PC-3 (cell line): Measurements from ENCODE around the gene ITGB4. TPM values are rescaled to one million over a fixed set of nuclear protein-coding genes. Genes with fewer than 3 reads are reported as not detected.

ENCODE experiments used
- ATAC-seq: fragments of 200-7000 bp; cut with Tn5 transposase; 2 replicates; pipeline ENCODE4 v1.9.1; 2020; ENCODE audit warnings: mild to moderate bottlenecking, moderate library complexity
- BruUV-seq: library from RNA; stranded (reverse); fragments of 400-500 nt; replicated peaks from 2 replicates; lab custom pipeline; 2021; lab: Mats Ljungman, UMichigan
- CTCF ChIA-PET: fragments of 300-600 bp; sonication (Branson Sonifier 250); formaldehyde crosslinking; loops from one replicate; lab custom pipeline; 2022; ENCODE audit warnings: antibody characterized with exemption; lab: Charles Lee
- POLR2A ChIA-PET: fragments of 300-600 bp; sonication (Branson Sonifier 250); formaldehyde crosslinking; loops from one replicate; lab custom pipeline; 2022; ENCODE audit warnings: antibody characterized with exemption; ENCODE audit not compliant: unreplicated experiment; lab: Charles Lee
- DNase-seq: peaks from one replicate; pipeline ENCODE4 v3.0.0-alpha.2; 2015
- H2AFZ ChIP-seq: fragments of 300-600 bp; sonication (generic); 2 replicates; pipeline ENCODE4 v1.6.0; 2016; ENCODE audit warnings: antibody characterized with exemption, low read length
- H3F3A ChIP-seq: fragments of 300-600 bp; sonication (generic); one replicate; pipeline ENCODE4 v1.6.0; 2017; ENCODE audit warnings: antibody characterized with exemption, low read length, control low read depth, mild to moderate bottlenecking; ENCODE audit not compliant: unreplicated experiment
- H3K27ac ChIP-seq: fragments of 300-600 bp; sonication (generic); 2 replicates; pipeline ENCODE4 v1.5.1; 2016; ENCODE audit warnings: mild to moderate bottlenecking, low read length
- H3K27me3 ChIP-seq: fragments of 300-600 bp; sonication (generic); 2 replicates; pipeline ENCODE4 v1.6.1; 2016; ENCODE audit warnings: low read length, mixed read lengths
- H3K36me3 ChIP-seq: fragments of 300-600 bp; sonication (generic); 2 replicates; pipeline ENCODE4 v1.6.1; 2016; ENCODE audit warnings: low read depth, mixed run types, low read length, mixed read lengths
- H3K4me1 ChIP-seq: fragments of 300-600 bp; sonication (generic); 2 replicates; pipeline ENCODE4 v1.5.1; 2016; ENCODE audit warnings: low read length; ENCODE audit not compliant: insufficient read depth
- H3K4me2 ChIP-seq: fragments of 300-600 bp; sonication (generic); 2 replicates; pipeline ENCODE4 v1.6.0; 2016; ENCODE audit warnings: low read length
- H3K4me3 ChIP-seq: fragments of 300-600 bp; sonication (generic); 2 replicates; pipeline ENCODE4 v1.5.1; 2016; ENCODE audit warnings: mild to moderate bottlenecking, low read length, mixed read lengths
- H3K79me2 ChIP-seq: fragments of 300-600 bp; sonication (generic); 2 replicates; pipeline ENCODE4 v1.6.1; 2017; ENCODE audit warnings: low read length, mixed read lengths
- H3K9ac ChIP-seq: fragments of 300-600 bp; sonication (generic); 2 replicates; pipeline ENCODE4 v1.6.0; 2016; ENCODE audit warnings: mild to moderate bottlenecking, low read length
- H3K9me2 ChIP-seq: fragments of 300-600 bp; sonication (generic); replicated peaks from 2 replicates; pipeline ENCODE4 v1.6.1; 2016; ENCODE audit warnings: mixed run types, low read length, mixed read lengths
- H3K9me3 ChIP-seq: fragments of 300-600 bp; sonication (generic); 2 replicates; pipeline ENCODE4 v1.6.1; 2016; ENCODE audit warnings: low read length, mixed read lengths
- H4K20me1 ChIP-seq: fragments of 300-600 bp; sonication (generic); 2 replicates; pipeline ENCODE4 v1.6.1; 2016; ENCODE audit warnings: low read length, mixed read lengths
- CTCF ChIP-seq: fragments of 300-600 bp; sonication (generic); conservative IDR thresholded peaks from 2 replicates; pipeline ENCODE4 v1.5.1; 2017; ENCODE audit warnings: antibody characterized with exemption, low read depth, mild to moderate bottlenecking, low read length
- EZH2 ChIP-seq: fragments of 300-600 bp; sonication (generic); IDR thresholded peaks from one replicate; pipeline ENCODE4 v1.6.1; 2017; ENCODE audit warnings: antibody characterized with exemption, mild to moderate bottlenecking, low read length; ENCODE audit not compliant: unreplicated experiment
- EZH2phosphoT487 ChIP-seq: fragments of 300-600 bp; sonication (generic); IDR thresholded peaks from 2 replicates; pipeline ENCODE4 v1.6.1; 2018; ENCODE audit warnings: mild to moderate bottlenecking, antibody characterized with exemption, low read length, borderline replicate concordance
- intact Hi-C: fragments of 100-400 bp; cut with micrococcal nuclease; formaldehyde crosslinking; loops from 2 replicates; pipeline ENCODE4 v1.9.0; 2023
- total RNA-seq: library from RNA; depleted of rRNA; stranded (reverse); fragments of >200 nt; gene quantifications from 2 replicates; pipeline ENCODE4 v1.2.3, GENCODE V29; 2014

The ITGB4 gene
- total RNA-seq, 1 experiment from 2014 or later, result 273 TPM

- Histone ChIP-seq H2AFZ (peak overlapping the region; percentile 80), H3K4me1 (peaks cover 49% of the 10 kb centered on the region), H3K9ac (peak overlapping the region; percentile 93), H4K20me1 (peaks cover 10% of the 10 kb centered on the region), H3F3A (peaks cover 12% of the 10 kb centered on the region), H3K27ac (peak overlapping the region; percentile 93), H3K79me2 (peaks cover 45% of the 10 kb centered on the region), H3K4me3 (peak overlapping the region; percentile 68), H3K9me2 (no peaks in the 10 kb centered on the region), H3K9me3 (no peaks in the 10 kb centered on the region), H3K36me3 (peaks cover 10% of the 10 kb centered on the region), H3K4me2 (peak overlapping the region; percentile 86), H3K27me3 (no peaks in the 10 kb centered on the region)
- BruUV-seq, result no TSS peak
- DNase-seq, result peak; percentile 97
- intact Hi-C loops, result loop anchor here (5.0 kb wide), 2 partner anchors 49 to 114 kb away; partner anchors contain the start of gene TRIM65
- TF ChIP-seq CTCF (peak; percentile 96), EZH2phosphoT487 (no peak), EZH2 (no peak)
- ATAC-seq, result no peak
- CTCF ChIA-PET, result interaction anchor here (0.5 to 1.8 kb wide), 10 partner anchors 11 to 113 kb away, joined by 3 to 10 read pairs (median 4); partner anchors contain the start of genes GALK1 and TRIM65
- POLR2A ChIA-PET, result interaction anchor here (0.6 to 0.8 kb wide), 4 partner anchors 13 to 105 kb away, joined by 3 to 16 read pairs (median 6); partner anchors contain the start of gene WBP2
Measured at GRCh38 chr17:75783069-75783783, 62.0 kb downstream of the ITGB4 start.

- intact Hi-C loops, result loop anchor here (2.0 to 5.0 kb wide), 4 partner anchors 48 to 113 kb away; partner anchors contain the start of genes TRIM47, TRIM65 and WBP2
- H3K4me1 ChIP-seq, result peaks cover 49% of the 10 kb centered on the region
- POLR2A ChIA-PET, result interaction anchor here (0.6 kb wide), 2 partner anchors 12 to 71 kb away, joined by 3 to 5 read pairs; no protein-coding TSS in a partner anchor
Measured at GRCh38 chr17:75783803-75784472, 62.7 kb downstream of the ITGB4 start.

More at GRCh38 chr17:75783803-75784472, 62.7 kb downstream of the ITGB4 start:
- CTCF ChIA-PET, result interaction anchor here (0.5 to 1.8 kb wide), 7 partner anchors 12 to 113 kb away, joined by 3 to 10 read pairs (median 4); partner anchors contain the start of gene TRIM65
- Histone ChIP-seq H3K79me2 (peaks cover 42% of the 10 kb centered on the region), H3K9me2 (no peaks in the 10 kb centered on the region), H3K36me3 (peaks cover 3% of the 10 kb centered on the region), H3F3A (peaks cover 12% of the 10 kb centered on the region), H3K9ac (peak overlapping the region; percentile 93), H3K4me3 (peak overlapping the region; percentile 68), H3K27me3 (no peaks in the 10 kb centered on the region), H3K4me2 (peak overlapping the region; percentile 86), H2AFZ (peak overlapping the region; percentile 65), H4K20me1 (peaks cover 3% of the 10 kb centered on the region), H3K27ac (peak overlapping the region; percentile 93), H3K9me3 (no peaks in the 10 kb centered on the region)
- BruUV-seq, result no TSS peak
- ATAC-seq (0 out of 2 replicates have a peak, but pooled peaks have one; percentile 0), DNase-seq (no peak)
- no peak for TF ChIP-seq EZH2phosphoT487
- TF ChIP-seq CTCF, result no peak
- TF ChIP-seq EZH2, result no peak
